Measurements from ENCODE around the gene KIF22. TPM values are rescaled to one million over a fixed set of nuclear protein-coding genes. Genes with fewer than 3 reads are reported as not detected.
A peak's percentile ranks its signal among the peaks of the same experiment; 100 is the strongest.

KIF22 gene
- total RNA-seq, 1 donor from 2014 or later, result 78.3 TPM

GRCh38 chr16:29811170-29811895, 20.8 kb downstream of the KIF22 start:
- H3K27ac Mint-ChIP-seq, result peak overlapping the region; percentile 99
- H3K27me3 Mint-ChIP-seq (ENCODE audit: low read depth), result no peaks in the 10 kb centered on the region
- H3K36me3 Mint-ChIP-seq, result peaks cover 1% of the 10 kb centered on the region
- no peaks in the 10 kb centered on the region for H3K9me3 Mint-ChIP-seq
- DNase-seq (ENCODE audit: low spot score in 2 of 2, unreplicated experiment in 2 of 2), result peak; percentile 82 to 87
- peaks cover 68% of the 10 kb centered on the region for H3K4me1 Mint-ChIP-seq
- TF ChIP-seq CTCF (IDR thresholded peaks at IDR 0.05; ENCODE audit: unreplicated experiment), result no peak
- peak overlapping the region; percentile 80 for H3K4me3 Mint-ChIP-seq

- H3K4me3 Mint-ChIP-seq, result peak within 1 kb of the TSS; percentile 80
- H3K27me3 Mint-ChIP-seq (ENCODE audit: low read depth), result no peaks in the 10 kb centered on the region
- peak; percentile 69 to 76 for DNase-seq (ENCODE audit: low spot score in 2 of 2, unreplicated experiment in 2 of 2)
- no peaks in the 10 kb centered on the region for H3K9me3 Mint-ChIP-seq
- TF ChIP-seq CTCF (IDR thresholded peaks at IDR 0.05; ENCODE audit: unreplicated experiment), result no peak
- peak within 1 kb of the TSS; percentile 99 for H3K27ac Mint-ChIP-seq
- peaks cover 73% of the 10 kb centered on the region for H3K4me1 Mint-ChIP-seq
- H3K36me3 Mint-ChIP-seq, result peaks cover 1% of the 10 kb centered on the region
Observed at GRCh38 chr16:29811896-29812665, 21.5 kb downstream of the KIF22 start, which contains the start of gene PRRT2. TSS of gene PRRT2 (plus strand) at chr16:29812193. CDS start at chr16:29813055, 862 bp downstream.

GRCh38 chr16:29812754-29813643, 22.4 kb downstream of the KIF22 start:
- peaks cover 70% of the 10 kb centered on the region for H3K4me1 Mint-ChIP-seq
- peak overlapping the region; percentile 80 for H3K4me3 Mint-ChIP-seq
- H3K36me3 Mint-ChIP-seq, result peaks cover 1% of the 10 kb centered on the region
- peak overlapping the region; percentile 90 for H3K27ac Mint-ChIP-seq
- no peak for TF ChIP-seq CTCF (IDR thresholded peaks at IDR 0.05; ENCODE audit: unreplicated experiment)
- DNase-seq (ENCODE audit: low spot score in 2 of 2, unreplicated experiment in 2 of 2), result no peak
- H3K27me3 Mint-ChIP-seq (ENCODE audit: low read depth), result no peaks in the 10 kb centered on the region
- no peaks in the 10 kb centered on the region for H3K9me3 Mint-ChIP-seq

GRCh38 chr16:29813644-29814562, 23.4 kb downstream of the KIF22 start:
- H3K4me3 Mint-ChIP-seq, result peak overlapping the region; percentile 54

More at GRCh38 chr16:29813644-29814562, 23.4 kb downstream of the KIF22 start:
- Mint-ChIP-seq H3K27me3 (ENCODE audit: low read depth) (no peaks in the 10 kb centered on the region), H3K4me1 (peaks cover 65% of the 10 kb centered on the region), H3K36me3 (peaks cover 2% of the 10 kb centered on the region), H3K27ac (no peak overlapping the region), H3K9me3 (no peaks in the 10 kb centered on the region)
- no peak for TF ChIP-seq CTCF (IDR thresholded peaks at IDR 0.05; ENCODE audit: unreplicated experiment)
- DNase-seq (ENCODE audit: low spot score in 2 of 2, unreplicated experiment in 2 of 2), result no peak

Measured in mesothelial cell of epicardium (in vitro differentiated cells).